ENCODE data around the gene PLEKHH2. TPM values are rescaled to one million over a fixed set of nuclear protein-coding genes. Genes with fewer than 3 reads are reported as not detected.
"Not testable (repeated sequence)": the region's sequence is repeated elsewhere in the genome, so short reads cannot be mapped to it uniquely, and the experiment has no call there.

Gene PLEKHH2
- total RNA-seq, 1 donor from 2014 or later, result 79.4 TPM

- not testable (repeated sequence) for DNase-seq (ENCODE audit: low spot score)
Observed at GRCh38 chr2:43636153-43636552, 907 bp upstream of the PLEKHH2 start.

- no peak for DNase-seq (ENCODE audit: low spot score)
Observed at GRCh38 chr2:43636621-43637020, 439 bp upstream of the PLEKHH2 start.

DNA sequence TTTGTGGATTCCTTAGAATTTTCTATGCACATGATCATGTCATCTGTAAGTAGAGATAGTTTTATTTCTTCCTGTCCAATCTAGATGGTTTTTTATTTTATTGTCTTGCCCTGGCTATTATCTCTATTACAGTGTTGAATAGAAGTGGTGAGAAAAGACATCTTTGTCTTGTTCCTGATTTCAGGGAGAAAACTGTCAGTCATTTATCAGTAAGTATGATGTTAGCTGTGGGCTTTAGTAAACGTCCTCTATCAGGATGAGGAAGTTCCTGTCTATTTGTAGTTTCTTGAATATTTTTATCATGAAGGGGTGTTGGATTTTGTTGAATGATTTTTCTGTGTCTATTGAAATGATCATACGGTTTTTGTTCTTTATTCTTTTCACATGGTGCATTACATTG, 5.3 kb downstream of the PLEKHH2 start:
- no peak for DNase-seq (ENCODE audit: low spot score)

GRCh38 chr2:43643680-43644079, 6.6 kb downstream of the PLEKHH2 start:
- DNase-seq (ENCODE audit: low spot score), result no peak

DNA sequence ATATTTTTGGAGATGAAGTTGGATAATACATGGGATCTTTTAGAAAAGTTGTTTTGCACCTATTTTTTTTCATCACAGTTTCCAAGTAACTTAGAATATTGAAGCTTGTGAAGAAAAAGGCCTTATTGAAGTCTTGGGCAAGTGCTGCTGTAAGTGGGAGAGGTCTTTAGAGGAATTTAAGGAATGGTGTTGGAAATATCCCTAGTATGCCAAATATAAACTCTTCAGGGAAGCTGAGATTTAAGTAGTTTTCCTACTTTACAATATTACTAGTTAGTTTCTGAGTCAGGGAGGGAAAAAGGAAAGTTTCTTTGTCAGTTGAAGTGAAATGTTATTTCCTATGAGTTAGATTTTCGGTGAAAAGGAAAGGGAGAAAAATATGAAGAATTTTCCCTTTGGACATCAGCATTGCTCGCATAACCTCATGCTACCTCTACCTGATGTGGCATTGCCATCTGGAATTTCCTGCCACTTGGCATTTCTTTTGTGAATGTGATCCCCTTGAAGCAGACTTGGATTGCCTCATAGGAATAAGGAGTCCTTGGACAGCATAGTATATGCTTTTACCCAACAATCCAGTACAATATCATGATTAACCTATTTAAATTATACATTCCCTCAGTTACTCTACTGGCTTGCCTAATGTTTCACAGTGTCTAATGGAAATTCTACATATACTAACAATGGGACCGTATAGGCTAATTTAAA, 12.1 kb downstream of the PLEKHH2 start:
- peak; percentile 35 for DNase-seq (ENCODE audit: low spot score)

DNA sequence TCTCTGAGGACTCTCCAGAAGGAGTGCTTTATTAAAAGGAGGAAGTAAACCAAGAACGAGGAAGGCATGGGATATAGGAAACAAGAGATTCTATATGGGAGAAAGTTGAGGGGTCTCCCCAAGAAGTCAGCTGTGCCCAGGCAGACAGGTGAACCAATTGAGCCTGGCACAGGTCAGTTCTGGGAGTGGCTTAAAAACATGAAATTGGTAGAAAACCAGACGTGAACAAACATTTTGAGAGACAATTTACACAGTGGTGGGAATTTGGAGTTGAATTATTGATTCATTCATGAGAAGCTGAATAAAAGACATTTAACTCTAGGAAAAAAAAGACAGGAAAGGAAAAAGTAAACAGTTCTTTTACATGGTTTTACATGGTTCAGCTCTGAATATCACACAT, 16.4 kb downstream of the PLEKHH2 start:
- DNase-seq (ENCODE audit: low spot score), result no peak

DNA sequence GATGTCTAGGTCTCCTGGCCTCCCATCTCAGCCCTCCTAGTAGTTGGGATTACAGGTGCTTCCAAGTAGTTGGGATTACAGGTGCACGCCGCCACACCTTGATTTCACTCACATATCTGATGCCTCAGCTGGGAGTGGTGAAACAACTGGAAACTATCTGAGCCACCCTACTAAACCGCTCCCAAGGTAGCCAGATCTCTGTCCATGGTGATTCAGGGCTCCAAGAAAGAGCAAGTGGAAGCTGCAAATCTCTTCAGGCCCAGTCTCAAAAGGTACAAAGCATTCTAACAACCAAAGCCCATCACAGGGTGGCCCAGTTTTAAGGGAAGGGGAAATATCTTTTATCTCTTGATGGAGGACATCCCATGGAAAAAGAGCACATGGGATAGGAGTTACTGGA, 20.2 kb downstream of the PLEKHH2 start:
- DNase-seq (ENCODE audit: low spot score), result no peak

- DNase-seq (ENCODE audit: low spot score), result peak; percentile 9
Observed at GRCh38 chr2:43675646-43676321, 38.7 kb downstream of the PLEKHH2 start.

GRCh38 chr2:43676322-43677050, 39.4 kb downstream of the PLEKHH2 start, which contains the start of gene C1GALT1C1L:
C1GALT1C1L (minus strand) TSS chr2:43676429; CDS start chr2:43676322, 107 bp downstream.
- DNase-seq (ENCODE audit: low spot score), result peak; percentile 87

GRCh38 chr2:43677783-43678182, 40.7 kb downstream of the PLEKHH2 start:
- not testable (repeated sequence) for DNase-seq (ENCODE audit: low spot score)

DNA sequence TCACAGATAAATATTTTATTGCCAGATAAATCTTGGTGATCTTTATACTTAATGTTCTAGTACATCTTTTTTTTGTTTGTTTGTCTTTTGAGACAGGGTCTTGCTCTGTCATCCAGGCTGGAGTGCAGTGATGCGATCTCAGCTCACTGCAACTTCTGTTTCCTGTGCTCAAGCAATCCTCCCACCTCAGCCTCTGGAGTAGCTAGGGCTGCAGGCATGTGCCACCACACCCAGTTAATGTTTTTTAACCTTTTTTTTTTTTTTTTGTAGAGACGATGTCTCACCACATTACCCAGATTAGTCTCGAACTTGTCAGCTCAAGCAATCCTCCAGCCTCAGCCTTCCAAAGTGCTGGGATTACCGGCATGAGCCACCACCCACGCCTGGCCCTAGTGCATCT, 48.3 kb downstream of the PLEKHH2 start:
- no peak for DNase-seq (ENCODE audit: low spot score)

DNA sequence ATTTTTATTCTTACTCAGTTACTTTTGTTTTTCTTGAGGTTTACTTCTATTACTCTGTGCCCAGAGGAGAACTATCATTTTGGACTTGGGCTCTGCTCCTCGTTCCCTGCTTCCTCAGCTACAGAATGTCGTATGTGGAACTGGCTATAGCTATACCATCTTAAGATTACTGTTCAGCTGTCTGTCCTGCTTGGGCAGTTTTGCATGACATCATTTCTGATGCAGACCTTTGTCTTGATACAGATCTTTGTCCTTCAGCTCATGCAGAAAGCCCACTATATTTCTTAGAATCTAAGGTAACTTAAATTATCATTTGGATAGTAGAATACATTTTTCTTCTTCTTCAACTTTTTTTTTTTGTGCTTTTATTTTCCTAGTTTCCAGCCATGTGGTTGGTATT, 52.9 kb downstream of the PLEKHH2 start:
- DNase-seq (ENCODE audit: low spot score), result no peak

DNA sequence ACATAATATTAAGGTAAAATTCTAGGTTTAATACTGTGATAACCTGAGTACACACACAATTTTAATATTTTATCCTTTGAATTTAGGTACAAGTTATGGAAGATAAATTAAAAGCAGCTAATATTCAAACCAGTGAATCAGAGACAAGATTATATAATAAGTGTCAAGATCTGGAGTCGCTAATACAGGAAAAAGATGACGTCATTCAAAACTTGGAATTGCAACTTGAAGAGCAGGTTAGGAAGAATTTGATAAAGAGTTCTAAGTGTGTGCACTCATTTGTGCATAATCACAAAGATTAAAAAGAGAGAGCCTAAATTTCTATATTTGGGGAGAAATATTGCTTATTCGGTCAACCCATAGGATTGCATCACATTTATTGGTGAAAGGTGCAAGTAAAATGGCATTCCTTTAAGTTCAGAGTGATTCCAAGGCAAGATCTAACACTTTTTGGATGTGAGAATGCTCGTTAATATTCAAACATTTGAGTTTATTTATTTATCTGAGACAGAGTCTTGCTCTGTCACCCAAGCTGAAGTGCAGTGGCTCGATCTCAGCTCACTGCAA, 55.5 kb downstream of the PLEKHH2 start:
- no peak for DNase-seq (ENCODE audit: low spot score)

DNA sequence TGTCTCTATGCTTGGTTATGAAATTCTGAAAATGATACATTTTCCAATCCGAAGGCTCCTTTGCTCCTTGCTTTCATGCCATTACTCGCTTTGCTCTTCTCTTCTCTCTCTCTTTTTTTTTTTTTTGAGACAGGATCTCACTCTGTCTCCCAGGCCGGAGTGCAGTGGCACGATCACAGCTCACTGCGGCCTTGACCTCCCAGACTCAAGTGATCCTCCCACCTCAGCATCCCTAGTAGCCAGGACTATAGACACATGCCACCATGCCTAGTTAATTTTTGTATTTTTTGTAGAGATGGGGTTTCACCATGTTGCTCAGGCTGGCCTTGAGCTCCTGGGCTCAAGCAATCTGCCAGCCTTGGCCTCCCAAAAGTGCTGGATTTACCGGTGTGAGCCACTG, 61.1 kb downstream of the PLEKHH2 start:
- DNase-seq (ENCODE audit: low spot score), result not testable (repeated sequence)

DNA sequence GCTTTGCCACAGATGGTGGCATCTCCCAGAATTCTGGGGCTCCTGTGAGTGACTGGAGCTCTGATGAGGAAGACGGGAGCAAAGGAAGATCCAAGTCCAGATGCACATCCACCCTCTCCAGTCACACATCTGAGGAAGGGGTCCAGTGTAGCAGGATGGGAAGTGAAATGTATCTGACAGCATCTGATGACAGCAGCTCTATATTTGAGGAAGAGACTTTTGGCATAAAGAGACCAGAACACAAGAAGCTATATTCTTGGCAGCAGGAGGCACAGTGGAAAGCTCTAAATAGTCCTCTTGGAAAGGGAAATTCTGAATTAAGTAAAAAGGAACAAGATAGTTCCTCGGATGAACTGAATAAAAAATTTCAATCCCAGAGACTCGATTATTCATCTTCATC, 62.7 kb downstream of the PLEKHH2 start:
- DNase-seq (ENCODE audit: low spot score), result no peak

DNA sequence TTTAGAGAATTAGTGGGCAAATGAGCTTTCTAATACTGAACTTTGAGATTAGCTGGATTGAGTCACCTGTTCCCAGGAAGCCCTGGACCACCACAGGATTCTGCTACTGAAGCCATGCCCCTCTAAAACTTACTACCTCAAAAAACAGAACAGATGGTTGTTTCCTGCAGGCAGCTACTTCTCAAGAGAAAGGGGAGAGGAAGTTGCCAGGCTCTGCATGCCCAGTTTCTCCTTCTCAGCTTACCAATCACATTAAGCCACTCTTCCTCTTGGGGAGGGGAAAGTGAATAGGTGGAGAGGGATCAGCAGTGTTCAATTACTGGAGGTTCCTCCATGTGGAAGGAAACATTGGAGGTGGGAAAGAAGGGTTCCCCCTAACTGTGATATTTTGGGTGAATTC, 64.1 kb downstream of the PLEKHH2 start:
- DNase-seq (ENCODE audit: low spot score), result no peak

DNA sequence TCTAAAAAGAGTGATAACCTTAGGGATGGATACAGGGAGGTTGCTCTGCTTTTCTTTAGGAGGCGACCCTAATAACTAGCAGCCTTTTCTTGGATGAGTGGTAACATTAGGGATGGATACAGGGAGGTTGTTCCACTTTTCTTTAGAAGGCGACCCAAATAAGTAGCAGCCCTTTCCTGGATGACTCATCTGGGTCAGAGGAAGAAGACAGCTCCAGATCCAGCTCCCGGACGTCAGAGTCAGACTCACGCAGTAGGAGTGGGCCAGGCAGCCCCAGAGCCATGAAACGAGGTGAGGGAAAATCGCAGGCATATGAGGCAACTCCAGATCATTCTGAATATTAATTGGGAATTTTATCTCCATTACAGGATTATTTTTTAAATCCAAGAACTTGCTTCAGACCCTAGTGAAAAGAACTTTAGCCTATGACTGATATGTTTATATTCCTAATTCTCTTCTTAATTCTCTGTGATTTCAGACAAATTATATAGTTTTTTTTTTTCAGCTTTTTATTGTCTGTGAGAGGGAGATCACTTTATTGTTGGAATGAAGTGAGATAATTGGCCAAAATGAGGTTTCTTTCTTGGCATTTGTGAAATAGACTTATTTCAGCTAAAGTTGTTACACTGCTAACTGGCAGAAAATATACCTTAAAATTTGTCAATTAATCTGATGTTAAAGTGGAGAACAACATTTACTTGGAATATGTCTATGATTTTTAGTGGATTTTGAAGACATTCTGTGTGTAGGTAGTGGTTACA, 70.4 kb downstream of the PLEKHH2 start:
- DNase-seq (ENCODE audit: low spot score), result peak; percentile 12

GRCh38 chr2:43708178-43708577, 71.1 kb downstream of the PLEKHH2 start:
- DNase-seq (ENCODE audit: low spot score), result no peak

DNA sequence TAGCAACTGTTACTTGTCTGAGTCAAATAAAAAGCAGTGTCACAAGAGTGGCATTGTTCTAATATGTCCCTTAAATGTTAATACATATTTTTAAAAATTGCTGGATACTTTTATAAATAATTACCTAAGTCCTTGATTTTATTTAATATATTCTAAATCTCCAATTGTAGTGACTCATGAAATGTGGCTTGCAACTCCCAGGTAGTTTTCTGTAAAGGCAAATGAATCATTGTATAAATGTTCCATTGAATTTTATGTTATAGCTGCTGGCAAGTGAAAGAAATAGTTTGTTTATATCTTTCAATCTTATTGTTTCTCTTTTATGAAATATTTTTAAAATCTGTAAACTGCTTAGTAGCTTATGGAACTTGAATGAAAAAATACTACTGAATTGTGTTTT, 71.8 kb downstream of the PLEKHH2 start:
- no peak for DNase-seq (ENCODE audit: low spot score)

DNA sequence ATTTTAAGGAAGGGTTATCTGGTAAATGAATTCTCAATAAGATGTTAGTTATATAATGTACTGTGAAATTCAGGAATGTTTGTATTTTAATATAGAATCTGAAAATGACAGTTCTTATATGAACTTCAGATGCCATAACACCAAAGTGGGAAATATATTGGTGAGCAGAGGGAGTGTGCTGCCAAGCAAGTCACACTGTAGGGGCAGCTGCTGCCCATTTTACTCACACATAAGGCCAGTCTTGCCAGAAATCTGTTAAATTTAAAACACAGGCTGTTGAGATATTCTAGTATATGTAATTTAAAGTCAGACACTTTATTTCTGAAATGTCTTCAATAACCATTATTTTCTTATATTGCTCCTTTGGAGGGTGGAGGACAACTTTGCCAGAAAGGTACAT, 73.8 kb downstream of the PLEKHH2 start:
- no peak for DNase-seq (ENCODE audit: low spot score)

- no peak for DNase-seq (ENCODE audit: low spot score)
Observed at GRCh38 chr2:43714164-43714563, 77.1 kb downstream of the PLEKHH2 start.

Data from umbilical cord (tissue), 2 donors.